Measurements from ENCODE around the gene CAMTA2.

CAMTA2 gene

DNA sequence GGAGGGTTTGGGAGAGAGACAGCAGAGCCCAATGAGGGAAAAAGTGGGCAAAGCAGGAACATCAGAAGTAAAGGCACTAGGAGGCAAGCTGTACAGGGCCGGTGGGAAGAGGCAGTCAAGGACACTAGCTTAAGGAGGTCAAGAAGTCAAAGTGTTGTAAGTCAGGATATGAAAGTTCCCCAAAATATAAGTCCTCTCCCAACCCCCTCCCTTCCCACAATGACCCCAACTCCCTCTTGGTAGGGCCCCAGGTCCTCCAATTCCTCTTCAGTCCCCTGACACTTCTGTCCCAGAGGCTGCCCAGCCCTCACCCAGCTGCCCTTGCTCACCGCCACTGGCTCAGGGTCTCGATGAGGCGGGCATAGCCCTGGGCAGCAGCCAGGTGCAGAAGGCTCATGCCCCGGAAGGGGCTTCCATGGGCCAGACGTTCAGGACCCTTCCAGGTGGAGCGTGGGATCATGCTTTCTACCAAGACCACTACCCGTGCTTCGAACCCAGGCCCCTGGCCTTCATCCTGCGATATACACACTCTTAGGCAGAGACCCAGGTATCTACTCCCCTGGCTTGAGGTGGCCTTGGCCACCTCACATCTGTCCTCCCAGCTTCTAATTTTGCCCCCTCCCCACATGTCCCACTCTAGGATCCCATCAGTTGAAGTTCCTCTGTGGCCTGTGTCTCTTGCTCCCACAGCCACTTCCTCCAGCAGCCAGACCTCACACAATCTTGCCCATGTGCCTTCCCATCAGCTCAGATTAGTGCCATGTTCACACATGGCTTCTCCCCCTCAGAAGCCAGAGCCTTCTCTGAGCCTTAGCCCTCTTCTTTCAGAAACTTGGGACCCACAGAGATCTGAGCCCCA lies 14.0 kb downstream of the CAMTA2 start:
- no peaks in the 10 kb centered on the region for H3K9me3 ChIP-seq (ENCODE audit: control insufficient read depth, insufficient read depth, low read length)
- H3K9ac ChIP-seq (ENCODE audit: low read depth, low read length) = no peak overlapping the region
- peaks cover 8% of the 10 kb centered on the region for H3K4me1 ChIP-seq (ENCODE audit: control insufficient read depth, insufficient read depth, low read length)
- no peak overlapping the region for H3K4me3 ChIP-seq (ENCODE audit: low read depth, low read length)
- H3K27me3 ChIP-seq (ENCODE audit: control insufficient read depth, insufficient read depth, low read length) = peaks cover 16% of the 10 kb centered on the region
- peaks cover 12% of the 10 kb centered on the region for H3K36me3 ChIP-seq (ENCODE audit: control insufficient read depth, insufficient read depth, low read length)

GRCh38 chr17:4972752-4973151 lies 14.7 kb downstream of the CAMTA2 start:
- H3K4me1 ChIP-seq (ENCODE audit: control insufficient read depth, insufficient read depth, low read length) = peaks cover 8% of the 10 kb centered on the region
- H3K4me3 ChIP-seq (ENCODE audit: low read depth, low read length) = no peak overlapping the region
- no peaks in the 10 kb centered on the region for H3K9me3 ChIP-seq (ENCODE audit: control insufficient read depth, insufficient read depth, low read length)
- no peak overlapping the region for H3K9ac ChIP-seq (ENCODE audit: low read depth, low read length)
- peaks cover 12% of the 10 kb centered on the region for H3K36me3 ChIP-seq (ENCODE audit: control insufficient read depth, insufficient read depth, low read length)
- H3K27me3 ChIP-seq (ENCODE audit: control insufficient read depth, insufficient read depth, low read length) = peaks cover 13% of the 10 kb centered on the region

DNA sequence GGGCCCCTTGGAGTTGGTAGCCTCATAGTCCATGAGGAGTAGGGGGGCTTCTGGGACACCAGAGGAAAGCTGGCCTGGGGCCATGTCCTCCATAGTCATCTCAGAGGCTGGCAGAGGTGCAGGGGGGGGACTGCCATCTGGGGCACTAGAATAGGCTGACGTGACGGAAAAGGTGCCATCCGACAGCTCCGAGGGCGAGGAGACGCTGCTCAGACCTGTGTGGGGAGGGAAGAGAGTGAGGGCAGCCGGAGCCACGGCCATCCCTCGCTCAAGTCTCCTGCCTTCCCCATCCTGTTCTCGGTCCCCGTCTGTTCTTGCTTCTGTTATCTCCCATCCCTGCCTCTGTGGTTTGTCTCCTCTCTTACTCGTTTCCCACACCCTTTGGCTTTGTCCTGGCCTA lies 15.2 kb downstream of the CAMTA2 start:
- Histone ChIP-seq H3K9ac (ENCODE audit: low read depth, low read length) (peak overlapping the region; percentile 8), H3K36me3 (ENCODE audit: control insufficient read depth, insufficient read depth, low read length) (peaks cover 10% of the 10 kb centered on the region), H3K4me3 (ENCODE audit: low read depth, low read length) (no peak overlapping the region), H3K27me3 (ENCODE audit: control insufficient read depth, insufficient read depth, low read length) (peaks cover 9% of the 10 kb centered on the region), H3K9me3 (ENCODE audit: control insufficient read depth, insufficient read depth, low read length) (no peaks in the 10 kb centered on the region), H3K4me1 (ENCODE audit: control insufficient read depth, insufficient read depth, low read length) (peaks cover 8% of the 10 kb centered on the region)

DNA sequence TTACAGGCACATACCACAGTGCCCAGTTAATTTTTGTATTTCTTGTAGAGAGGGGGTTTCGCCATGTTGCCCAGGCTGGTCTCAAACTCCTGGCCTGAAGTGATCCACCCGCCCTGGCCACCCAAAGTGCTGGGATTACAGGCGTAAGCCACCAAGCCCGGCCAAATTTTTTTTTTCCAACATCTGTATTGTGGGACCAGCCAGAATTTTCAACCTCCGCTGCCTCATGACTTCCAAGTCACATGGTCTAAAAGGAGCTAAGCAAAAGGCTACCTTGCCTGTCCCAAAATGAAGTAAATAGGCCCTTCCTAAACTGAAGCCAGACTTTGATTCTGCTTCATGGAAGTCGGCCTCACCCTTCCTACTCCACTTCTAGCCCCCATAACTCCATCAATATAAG lies 15.6 kb downstream of the CAMTA2 start:
- H3K36me3 ChIP-seq (ENCODE audit: control insufficient read depth, insufficient read depth, low read length) = peaks cover 10% of the 10 kb centered on the region
- H3K9me3 ChIP-seq (ENCODE audit: control insufficient read depth, insufficient read depth, low read length) = no peaks in the 10 kb centered on the region
- H3K4me1 ChIP-seq (ENCODE audit: control insufficient read depth, insufficient read depth, low read length) = peaks cover 8% of the 10 kb centered on the region
- no peak overlapping the region for H3K4me3 ChIP-seq (ENCODE audit: low read depth, low read length)
- no peak overlapping the region for H3K9ac ChIP-seq (ENCODE audit: low read depth, low read length)
- H3K27me3 ChIP-seq (ENCODE audit: control insufficient read depth, insufficient read depth, low read length) = peaks cover 9% of the 10 kb centered on the region

DNA sequence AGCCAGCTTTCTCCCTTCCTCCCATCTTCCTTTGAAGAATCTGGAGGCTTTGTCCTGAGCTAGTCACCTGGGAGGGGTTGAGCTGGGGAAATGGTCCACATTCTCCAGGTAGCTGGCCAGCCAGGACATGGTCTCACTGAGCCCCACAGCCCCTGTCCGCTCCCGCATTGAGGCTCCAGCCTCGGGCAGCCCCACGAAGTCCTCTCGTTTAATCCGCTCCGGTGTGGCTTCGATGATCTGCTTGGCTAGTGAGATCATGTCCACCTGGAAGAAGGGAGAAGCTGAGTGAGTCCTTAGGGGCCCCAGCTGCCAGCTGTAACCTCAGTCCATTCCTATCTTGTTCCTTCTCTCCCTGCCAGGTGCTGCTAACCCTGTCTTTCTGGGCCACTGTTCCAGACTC lies 17.2 kb downstream of the CAMTA2 start:
- Histone ChIP-seq H3K9me3 (ENCODE audit: control insufficient read depth, insufficient read depth, low read length) (no peaks in the 10 kb centered on the region), H3K27me3 (ENCODE audit: control insufficient read depth, insufficient read depth, low read length) (peaks cover 6% of the 10 kb centered on the region), H3K4me1 (ENCODE audit: control insufficient read depth, insufficient read depth, low read length) (peaks cover 8% of the 10 kb centered on the region), H3K9ac (ENCODE audit: low read depth, low read length) (no peak overlapping the region), H3K4me3 (ENCODE audit: low read depth, low read length) (no peak overlapping the region), H3K36me3 (ENCODE audit: control insufficient read depth, insufficient read depth, low read length) (peaks cover 14% of the 10 kb centered on the region)

DNA sequence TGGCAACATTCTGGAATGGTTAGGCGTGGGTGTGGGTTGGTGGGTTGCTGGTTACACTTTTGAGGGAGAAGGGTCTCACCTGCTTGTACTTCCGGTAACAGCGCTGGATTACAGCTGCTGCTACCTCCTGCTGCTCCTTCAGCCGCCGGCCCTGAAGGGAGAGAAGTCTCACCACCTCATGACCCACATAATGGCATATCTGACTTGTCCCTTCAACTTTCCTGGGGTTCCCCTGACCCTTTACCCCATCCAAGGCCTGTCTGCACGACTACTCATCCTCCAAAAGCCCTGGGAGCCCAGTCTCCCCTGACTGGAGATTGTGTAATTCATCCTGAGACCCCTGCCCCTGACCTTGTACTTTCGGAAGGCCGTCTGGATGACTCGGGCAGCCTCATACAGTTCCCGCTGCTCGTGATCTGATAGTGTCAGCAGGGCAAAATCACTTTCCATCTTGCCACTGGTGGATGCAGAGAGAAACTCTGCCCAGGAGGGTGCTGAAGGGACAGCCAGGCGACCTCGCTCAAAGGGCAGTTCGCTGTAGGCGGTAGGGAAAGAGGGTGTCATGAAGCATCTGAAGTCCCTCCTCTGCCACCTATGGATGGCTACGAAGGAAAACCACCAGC lies 17.8 kb downstream of the CAMTA2 start:
- H3K9ac ChIP-seq (ENCODE audit: low read depth, low read length) = peak overlapping the region; percentile 81
- H3K36me3 ChIP-seq (ENCODE audit: control insufficient read depth, insufficient read depth, low read length) = peaks cover 14% of the 10 kb centered on the region
- H3K9me3 ChIP-seq (ENCODE audit: control insufficient read depth, insufficient read depth, low read length) = no peaks in the 10 kb centered on the region
- H3K27me3 ChIP-seq (ENCODE audit: control insufficient read depth, insufficient read depth, low read length) = peaks cover 6% of the 10 kb centered on the region
- peak overlapping the region; percentile 97 for H3K4me3 ChIP-seq (ENCODE audit: low read depth, low read length)
- H3K4me1 ChIP-seq (ENCODE audit: control insufficient read depth, insufficient read depth, low read length) = peaks cover 8% of the 10 kb centered on the region

GRCh38 chr17:4969047-4969550 lies 18.4 kb downstream of the CAMTA2 start:
- Histone ChIP-seq H3K27me3 (ENCODE audit: control insufficient read depth, insufficient read depth, low read length) (peaks cover 1% of the 10 kb centered on the region), H3K4me3 (ENCODE audit: low read depth, low read length) (peak overlapping the region; percentile 97), H3K4me1 (ENCODE audit: control insufficient read depth, insufficient read depth, low read length) (peaks cover 8% of the 10 kb centered on the region), H3K9me3 (ENCODE audit: control insufficient read depth, insufficient read depth, low read length) (no peaks in the 10 kb centered on the region), H3K36me3 (ENCODE audit: control insufficient read depth, insufficient read depth, low read length) (peaks cover 14% of the 10 kb centered on the region), H3K9ac (ENCODE audit: low read depth, low read length) (peak overlapping the region; percentile 81)

GRCh38 chr17:4968486-4969046 lies 18.9 kb downstream of the CAMTA2 start:
- Histone ChIP-seq H3K36me3 (ENCODE audit: control insufficient read depth, insufficient read depth, low read length) (peaks cover 14% of the 10 kb centered on the region), H3K4me3 (ENCODE audit: low read depth, low read length) (peak overlapping the region; percentile 97), H3K4me1 (ENCODE audit: control insufficient read depth, insufficient read depth, low read length) (peaks cover 8% of the 10 kb centered on the region), H3K9ac (ENCODE audit: low read depth, low read length) (peak overlapping the region; percentile 81), H3K27me3 (ENCODE audit: control insufficient read depth, insufficient read depth, low read length) (no peaks in the 10 kb centered on the region), H3K9me3 (ENCODE audit: control insufficient read depth, insufficient read depth, low read length) (no peaks in the 10 kb centered on the region)

DNA sequence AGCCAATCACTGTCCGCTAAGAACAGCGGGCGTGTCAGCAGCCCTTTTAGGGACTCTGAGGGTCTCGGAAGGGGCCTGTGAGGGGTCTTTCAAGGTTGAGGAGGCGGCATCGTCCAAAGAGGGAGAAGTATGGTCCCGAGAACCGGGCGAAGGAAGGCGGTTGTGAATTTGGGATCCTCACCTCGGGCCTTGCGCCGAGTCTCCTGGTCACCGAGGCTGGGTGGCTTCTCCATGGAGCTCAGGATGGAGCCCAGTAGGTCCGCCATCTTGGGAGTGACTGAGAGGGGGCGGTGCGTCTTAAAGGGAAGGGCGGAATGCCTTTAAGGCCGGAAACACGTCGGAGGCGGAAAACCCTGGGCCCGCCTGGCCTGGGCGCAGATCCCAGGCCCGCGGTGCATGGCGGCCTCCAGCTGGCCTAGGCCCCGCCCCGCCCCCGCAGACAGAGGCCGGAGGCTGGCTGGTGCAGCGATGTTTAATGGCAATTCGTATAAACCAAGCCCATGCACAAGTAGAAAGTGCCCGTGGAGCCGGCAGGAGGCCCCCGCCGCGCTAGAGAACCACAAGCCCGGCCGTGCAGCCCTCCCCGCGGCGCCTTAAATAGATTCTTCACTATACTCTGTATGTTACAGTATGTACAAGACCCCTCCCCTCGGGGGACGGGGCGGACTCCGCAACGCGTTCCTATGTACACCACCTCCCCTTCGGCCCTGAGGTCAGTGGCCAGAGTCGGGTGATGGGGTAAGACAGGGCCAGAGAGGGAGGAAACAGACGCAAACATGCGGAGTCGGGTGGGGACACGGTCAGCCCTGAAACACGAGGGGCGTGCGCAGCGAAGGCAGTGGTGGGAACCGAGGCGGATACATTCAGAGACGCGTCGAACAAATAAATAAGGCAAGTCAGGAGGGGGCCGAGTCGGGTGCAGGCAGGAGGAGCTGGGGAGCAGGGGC lies 19.7 kb downstream of the CAMTA2 start, which contains the start of gene SPAG7:
Gene SPAG7 (minus strand): TSS at position 279 of the 947 bp plus-strand sequence. CDS start 13 bp downstream, at position 266.
- Histone ChIP-seq H3K27me3 (ENCODE audit: control insufficient read depth, insufficient read depth, low read length) (no peaks in the 10 kb centered on the region), H3K9me3 (ENCODE audit: control insufficient read depth, insufficient read depth, low read length) (no peaks in the 10 kb centered on the region), H3K4me1 (ENCODE audit: control insufficient read depth, insufficient read depth, low read length) (peaks cover 8% of the 10 kb centered on the region), H3K4me3 (ENCODE audit: low read depth, low read length) (peak within 1 kb of the TSS; percentile 97), H3K9ac (ENCODE audit: low read depth, low read length) (peak within 1 kb of the TSS; percentile 90), H3K36me3 (ENCODE audit: control insufficient read depth, insufficient read depth, low read length) (peaks cover 12% of the 10 kb centered on the region)

- Histone ChIP-seq H3K9ac (ENCODE audit: low read depth, low read length) (peak overlapping the region; percentile 90), H3K4me1 (ENCODE audit: control insufficient read depth, insufficient read depth, low read length) (peaks cover 8% of the 10 kb centered on the region), H3K4me3 (ENCODE audit: low read depth, low read length) (peak overlapping the region; percentile 97), H3K9me3 (ENCODE audit: control insufficient read depth, insufficient read depth, low read length) (no peaks in the 10 kb centered on the region), H3K36me3 (ENCODE audit: control insufficient read depth, insufficient read depth, low read length) (peaks cover 8% of the 10 kb centered on the region), H3K27me3 (ENCODE audit: control insufficient read depth, insufficient read depth, low read length) (no peaks in the 10 kb centered on the region)
These were observed 20.5 kb downstream of the CAMTA2 start for GRCh38 chr17:4966844-4967538.

Data from iPS-15b (cell line).